Neural crest cell (in vitro differentiated cells): Measurements from ENCODE around the gene NOD1. TPM values are rescaled to one million over a fixed set of nuclear protein-coding genes. Genes with fewer than 3 reads are reported as not detected.

ENCODE experiments used
- DNase-seq: peaks from one replicate; pipeline ENCODE4 v3.0.0; 2021; ENCODE audit warnings: low read depth, mixed read lengths, low spot score
- H3K27ac Mint-ChIP-seq: one replicate; pipeline ENCODE4 v1.8.0; 2021; ENCODE audit warnings: mild to moderate bottlenecking, mixed read lengths; ENCODE audit not compliant: unreplicated experiment
- H3K27me3 Mint-ChIP-seq: 2 replicates; pipeline ENCODE4 v1.8.0; 2021; ENCODE audit warnings: low read depth, mild to moderate bottlenecking, mixed read lengths
- H3K36me3 Mint-ChIP-seq: 2 replicates; pipeline ENCODE4 v1.8.0; 2021; ENCODE audit warnings: low read depth, mild to moderate bottlenecking, mixed read lengths
- H3K4me1 Mint-ChIP-seq: 2 replicates; pipeline ENCODE4 v1.8.0; 2021; ENCODE audit warnings: mixed read lengths
- H3K4me3 Mint-ChIP-seq: one replicate; pipeline ENCODE4 v1.8.0; 2021; ENCODE audit warnings: mild to moderate bottlenecking, mixed read lengths
- H3K9me3 Mint-ChIP-seq: 2 replicates; pipeline ENCODE4 v1.8.0; 2021; ENCODE audit warnings: mixed read lengths
- CTCF ChIP-seq: fragments of 200-600 bp; sonication (generic); conservative IDR thresholded peaks from 2 replicates; pipeline ENCODE4 v1.5.0; 2021; ENCODE audit warnings: antibody characterized with exemption, mild to moderate bottlenecking
- total RNA-seq: library from RNA; stranded (reverse); gene quantifications from 2 replicates; pipeline ENCODE4 v1.2.1, GENCODE V29; 2021

Gene NOD1
- total RNA-seq, 1 donor from 2014 or later, result 8.1 TPM

- Mint-ChIP-seq H3K9me3 (no peaks in the 10 kb centered on the region), H3K27ac (no peak overlapping the region), H3K4me1 (peaks cover 6% of the 10 kb centered on the region)
These were observed 28.2 kb downstream of the NOD1 start for GRCh38 chr7:30450240-30450982.

GRCh38 chr7:30448461-30449189 lies 30.0 kb downstream of the NOD1 start:
- no peaks in the 10 kb centered on the region for H3K9me3 Mint-ChIP-seq
- no peaks in the 10 kb centered on the region for H3K27me3 Mint-ChIP-seq
- TF ChIP-seq CTCF, result no peak
- H3K4me3 Mint-ChIP-seq, result no peak overlapping the region
- peaks cover 11% of the 10 kb centered on the region for H3K36me3 Mint-ChIP-seq
- peaks cover 6% of the 10 kb centered on the region for H3K4me1 Mint-ChIP-seq
- H3K27ac Mint-ChIP-seq, result no peak overlapping the region
- no peak for DNase-seq

More at GRCh38 chr7:30450240-30450982, 28.2 kb downstream of the NOD1 start:
- H3K4me3 Mint-ChIP-seq, result no peak overlapping the region
- H3K27me3 Mint-ChIP-seq, result no peaks in the 10 kb centered on the region
- no peak for DNase-seq
- no peak for TF ChIP-seq CTCF
- H3K36me3 Mint-ChIP-seq, result peaks cover 11% of the 10 kb centered on the region

GRCh38 chr7:30447466-30447865 lies 31.1 kb downstream of the NOD1 start:
- peaks cover 11% of the 10 kb centered on the region for H3K36me3 Mint-ChIP-seq
- no peak for DNase-seq
- H3K4me1 Mint-ChIP-seq, result no peaks in the 10 kb centered on the region
- TF ChIP-seq CTCF, result no peak
- no peak overlapping the region for H3K4me3 Mint-ChIP-seq
- H3K27ac Mint-ChIP-seq, result no peak overlapping the region
- no peaks in the 10 kb centered on the region for H3K27me3 Mint-ChIP-seq
- H3K9me3 Mint-ChIP-seq, result no peaks in the 10 kb centered on the region

- H3K27me3 Mint-ChIP-seq, result no peaks in the 10 kb centered on the region
- no peak for TF ChIP-seq CTCF
- no peak overlapping the region for H3K27ac Mint-ChIP-seq
- no peak overlapping the region for H3K4me3 Mint-ChIP-seq
- no peak for DNase-seq
- H3K4me1 Mint-ChIP-seq, result no peaks in the 10 kb centered on the region
- H3K36me3 Mint-ChIP-seq, result peaks cover 11% of the 10 kb centered on the region
- H3K9me3 Mint-ChIP-seq, result no peaks in the 10 kb centered on the region
These were observed 32.3 kb downstream of the NOD1 start for GRCh38 chr7:30446266-30446665.

- no peak overlapping the region for H3K27ac Mint-ChIP-seq
- H3K9me3 Mint-ChIP-seq, result no peaks in the 10 kb centered on the region
- DNase-seq, result no peak
These were observed 32.8 kb downstream of the NOD1 start for GRCh38 chr7:30445770-30446169.

More at GRCh38 chr7:30445770-30446169, 32.8 kb downstream of the NOD1 start:
- no peaks in the 10 kb centered on the region for H3K4me1 Mint-ChIP-seq
- no peaks in the 10 kb centered on the region for H3K27me3 Mint-ChIP-seq
- peaks cover 11% of the 10 kb centered on the region for H3K36me3 Mint-ChIP-seq
- H3K4me3 Mint-ChIP-seq, result no peak overlapping the region
- TF ChIP-seq CTCF, result no peak
